OCI-LY1 (cell line): ENCODE measurements around the gene RAVER1.

Source experiments
- H2AFZ ChIP-seq: fragments of 200-600 bp; sonication (generic), shearing (Covaris generic); 2 replicates; pipeline ENCODE4 v1.6.0; 2014; ENCODE audit warnings: antibody characterized with exemption, mild to moderate bottlenecking, low read length
- H3F3A ChIP-seq: fragments of 200-600 bp; sonication (generic), shearing (Covaris generic); 2 replicates; pipeline ENCODE4 v1.6.0; 2014; ENCODE audit warnings: mild to moderate bottlenecking, antibody characterized with exemption, low read length, moderate library complexity; ENCODE audit not compliant: insufficient read depth
- H3K27ac ChIP-seq: fragments of 200-600 bp; sonication (generic); 2 replicates; pipeline ENCODE4 v1.5.1; 2014; ENCODE audit warnings: low read length, mixed run types, mild to moderate bottlenecking, low read depth; ENCODE audit not compliant: poor library complexity, severe bottlenecking
- H3K27me3 ChIP-seq: fragments of 200-600 bp; sonication (generic); 2 replicates; pipeline ENCODE4 v1.6.0; 2014; ENCODE audit warnings: antibody characterized with exemption, mild to moderate bottlenecking, low read length, moderate library complexity; ENCODE audit not compliant: insufficient read depth
- H3K36me3 ChIP-seq: fragments of 200-600 bp; sonication (generic); 2 replicates; pipeline ENCODE4 v1.6.1; 2014; ENCODE audit warnings: mild to moderate bottlenecking, antibody characterized with exemption, low read length, moderate library complexity, mixed read lengths; ENCODE audit not compliant: insufficient read depth
- H3K4me1 ChIP-seq: fragments of 200-600 bp; sonication (generic); 2 replicates; pipeline ENCODE4 v1.5.1; 2014; ENCODE audit warnings: mild to moderate bottlenecking, low read length, moderate library complexity; ENCODE audit not compliant: insufficient read depth, severe bottlenecking
- H3K4me2 ChIP-seq: fragments of 200-600 bp; sonication (generic), shearing (Covaris generic); 2 replicates; pipeline ENCODE4 v1.6.1; 2014; ENCODE audit warnings: low read length
- H3K4me3 ChIP-seq: fragments of 200-600 bp; sonication (generic); 2 replicates; pipeline ENCODE4 v1.5.1; 2014; ENCODE audit warnings: low read length, low read depth, mild to moderate bottlenecking, mixed read lengths; ENCODE audit not compliant: poor library complexity, severe bottlenecking
- H3K79me2 ChIP-seq: fragments of 200-600 bp; shearing (Covaris generic); 2 replicates; pipeline ENCODE4 v1.6.1; 2016; ENCODE audit warnings: mixed run types, low read length, mixed read lengths; ENCODE audit not compliant: insufficient read depth
- H3K9ac ChIP-seq: fragments of 200-600 bp; sonication (generic), shearing (Covaris generic); 2 replicates; pipeline ENCODE4 v1.6.1; 2014; ENCODE audit warnings: mild to moderate bottlenecking, low read length, mixed read lengths
- H3K9me2 ChIP-seq: fragments of 200-600 bp; sonication (generic), shearing (Covaris generic); 2 replicates; pipeline ENCODE4 v1.6.1; 2014; ENCODE audit warnings: low read depth, mild to moderate bottlenecking, low read length, mixed read lengths
- H3K9me3 ChIP-seq: fragments of 200-600 bp; shearing (Covaris generic); 2 replicates; pipeline ENCODE4 v1.6.1; 2014; ENCODE audit warnings: low read length, mixed read lengths
- H4K20me1 ChIP-seq: fragments of 200-600 bp; sonication (generic), shearing (Covaris generic); 2 replicates; pipeline ENCODE4 v1.6.0; 2016; ENCODE audit warnings: mild to moderate bottlenecking, low read length; ENCODE audit not compliant: insufficient read depth
- EZH2 ChIP-seq: fragments of 200-600 bp; sonication (generic), shearing (Covaris generic); IDR thresholded peaks from 2 replicates; pipeline ENCODE4 v1.8.0; 2017; ENCODE audit warnings: borderline replicate concordance, mixed run types, mild to moderate bottlenecking, antibody characterized with exemption, low read length, moderate library complexity, mixed read lengths
- TF ChIP-seq, protein P1 (sequence below): fragments of 200-600 bp; sonication (generic), shearing (Covaris generic); IDR thresholded peaks from 2 replicates; pipeline ENCODE4 v1.5.1; 2017; ENCODE audit warnings: mild to moderate bottlenecking, antibody characterized with exemption, low read length, moderate library complexity, mixed read lengths

RAVER1 gene

GRCh38 chr19:10288662-10289166 lies 44.6 kb downstream of the RAVER1 start:
- Histone ChIP-seq H3K36me3 (peaks cover 11% of the 10 kb centered on the region), H4K20me1 (no peaks in the 10 kb centered on the region), H3K9ac (peak overlapping the region; percentile 60; the same call in 1 of the 2 replicates), H3K27ac (no peak overlapping the region), H3K4me3 (peak overlapping the region; percentile 62), H3K4me2 (peak overlapping the region; percentile 93), H3K9me3 (no peaks in the 10 kb centered on the region), H3K27me3 (no peaks in the 10 kb centered on the region), H3K79me2 (no peaks in the 10 kb centered on the region), H3F3A (no peaks in the 10 kb centered on the region), H3K4me1 (peaks cover 49% of the 10 kb centered on the region), H2AFZ (no peak overlapping the region), H3K9me2 (no peaks in the 10 kb centered on the region)
- TF ChIP-seq, protein P1, sequence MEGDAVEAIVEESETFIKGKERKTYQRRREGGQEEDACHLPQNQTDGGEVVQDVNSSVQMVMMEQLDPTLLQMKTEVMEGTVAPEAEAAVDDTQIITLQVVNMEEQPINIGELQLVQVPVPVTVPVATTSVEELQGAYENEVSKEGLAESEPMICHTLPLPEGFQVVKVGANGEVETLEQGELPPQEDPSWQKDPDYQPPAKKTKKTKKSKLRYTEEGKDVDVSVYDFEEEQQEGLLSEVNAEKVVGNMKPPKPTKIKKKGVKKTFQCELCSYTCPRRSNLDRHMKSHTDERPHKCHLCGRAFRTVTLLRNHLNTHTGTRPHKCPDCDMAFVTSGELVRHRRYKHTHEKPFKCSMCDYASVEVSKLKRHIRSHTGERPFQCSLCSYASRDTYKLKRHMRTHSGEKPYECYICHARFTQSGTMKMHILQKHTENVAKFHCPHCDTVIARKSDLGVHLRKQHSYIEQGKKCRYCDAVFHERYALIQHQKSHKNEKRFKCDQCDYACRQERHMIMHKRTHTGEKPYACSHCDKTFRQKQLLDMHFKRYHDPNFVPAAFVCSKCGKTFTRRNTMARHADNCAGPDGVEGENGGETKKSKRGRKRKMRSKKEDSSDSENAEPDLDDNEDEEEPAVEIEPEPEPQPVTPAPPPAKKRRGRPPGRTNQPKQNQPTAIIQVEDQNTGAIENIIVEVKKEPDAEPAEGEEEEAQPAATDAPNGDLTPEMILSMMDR = no peak
- TF ChIP-seq EZH2 = no peak

DNA sequence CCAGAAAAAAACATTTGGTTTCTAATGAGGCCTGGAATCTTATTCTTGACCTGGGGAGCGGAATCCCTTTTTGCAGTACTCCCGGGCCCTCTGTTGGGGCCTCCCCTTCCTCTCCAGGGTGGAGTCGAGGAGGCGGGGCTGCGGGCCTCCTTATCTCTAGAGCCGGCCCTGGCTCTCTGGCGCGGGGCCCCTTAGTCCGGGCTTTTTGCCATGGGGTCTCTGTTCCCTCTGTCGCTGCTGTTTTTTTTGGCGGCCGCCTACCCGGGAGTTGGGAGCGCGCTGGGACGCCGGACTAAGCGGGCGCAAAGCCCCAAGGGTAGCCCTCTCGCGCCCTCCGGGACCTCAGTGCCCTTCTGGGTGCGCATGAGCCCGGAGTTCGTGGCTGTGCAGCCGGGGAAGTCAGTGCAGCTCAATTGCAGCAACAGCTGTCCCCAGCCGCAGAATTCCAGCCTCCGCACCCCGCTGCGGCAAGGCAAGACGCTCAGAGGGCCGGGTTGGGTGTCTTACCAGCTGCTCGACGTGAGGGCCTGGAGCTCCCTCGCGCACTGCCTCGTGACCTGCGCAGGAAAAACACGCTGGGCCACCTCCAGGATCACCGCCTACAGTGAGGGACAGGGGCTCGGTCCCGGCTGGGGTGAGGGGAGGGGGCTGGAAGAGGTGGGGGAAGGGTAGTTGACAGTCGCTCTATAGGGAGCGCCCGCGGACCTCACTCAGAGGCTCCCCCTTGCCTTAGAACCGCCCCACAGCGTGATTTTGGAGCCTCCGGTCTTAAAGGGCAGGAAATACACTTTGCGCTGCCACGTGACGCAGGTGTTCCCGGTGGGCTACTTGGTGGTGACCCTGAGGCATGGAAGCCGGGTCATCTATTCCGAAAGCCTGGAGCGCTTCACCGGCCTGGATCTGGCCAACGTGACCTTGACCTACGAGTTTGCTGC lies 46.3 kb downstream of the RAVER1 start, which contains the start of gene ICAM4:
ICAM4 (plus strand) TSS at position 153 of the 935 bp plus-strand sequence; CDS start at position 211, 58 bp downstream.
- Histone ChIP-seq H3K4me1 (peaks cover 46% of the 10 kb centered on the region), H3K79me2 (no peaks in the 10 kb centered on the region), H3K27me3 (no peaks in the 10 kb centered on the region), H3K4me2 (peak within 1 kb of the TSS; percentile 1; the same call in 1 of the 2 replicates), H3K9me3 (no peaks in the 10 kb centered on the region), H3K9me2 (no peaks in the 10 kb centered on the region), H3K27ac (no peak within 1 kb of the TSS), H2AFZ (no peak within 1 kb of the TSS), H3K4me3 (no peak within 1 kb of the TSS), H3F3A (no peaks in the 10 kb centered on the region), H3K36me3 (peaks cover 11% of the 10 kb centered on the region), H4K20me1 (no peaks in the 10 kb centered on the region), H3K9ac (no peak within 1 kb of the TSS)
- TF ChIP-seq, protein P1 = no peak
- TF ChIP-seq EZH2 = no peak

DNA sequence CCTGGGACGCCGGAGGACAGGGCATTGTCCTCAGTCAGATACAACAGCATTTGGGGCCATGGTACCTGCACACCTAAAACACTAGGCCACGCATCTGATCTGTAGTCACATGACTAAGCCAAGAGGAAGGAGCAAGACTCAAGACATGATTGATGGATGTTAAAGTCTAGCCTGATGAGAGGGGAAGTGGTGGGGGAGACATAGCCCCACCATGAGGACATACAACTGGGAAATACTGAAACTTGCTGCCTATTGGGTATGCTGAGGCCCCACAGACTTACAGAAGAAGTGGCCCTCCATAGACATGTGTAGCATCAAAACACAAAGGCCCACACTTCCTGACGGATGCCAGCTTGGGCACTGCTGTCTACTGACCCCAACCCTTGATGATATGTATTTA lies 47.9 kb downstream of the RAVER1 start:
- Histone ChIP-seq H3K79me2 (no peaks in the 10 kb centered on the region), H3K27me3 (no peaks in the 10 kb centered on the region), H4K20me1 (no peaks in the 10 kb centered on the region), H3K27ac (no peak overlapping the region), H3K4me2 (no peak overlapping the region), H3K9me2 (no peaks in the 10 kb centered on the region), H3K9ac (no peak overlapping the region), H2AFZ (no peak overlapping the region), H3K9me3 (no peaks in the 10 kb centered on the region), H3K36me3 (peaks cover 11% of the 10 kb centered on the region), H3K4me3 (no peak overlapping the region), H3K4me1 (peaks cover 30% of the 10 kb centered on the region), H3F3A (no peaks in the 10 kb centered on the region)
- TF ChIP-seq, protein P1 = no peak
- TF ChIP-seq EZH2 = no peak
